ENCODE data around the gene TRDN. TPM values are rescaled to one million over a fixed set of nuclear protein-coding genes. Genes with fewer than 3 reads are reported as not detected.
"Not testable (repeated sequence)": the region's sequence is repeated elsewhere in the genome, so short reads cannot be mapped to it uniquely, and the experiment has no call there.

TRDN gene
- total and polyA plus RNA-seq, 7 donors: under 0.01 to 1.2 TPM; not detected in 5

- intact Hi-C loops (cut with DNase I): no loop called here
- 91 to 93% methylated on average over 2 of the region's 2 CpGs for WGBS, 2 donors
- Histone ChIP-seq H3K9me3 (no peaks in the 10 kb centered on the region), H3K4me3 (no peak overlapping the region), H3K4me1 (no peaks in the 10 kb centered on the region), H3K36me3 (no peaks in the 10 kb centered on the region), H3K27ac (no peak overlapping the region), H3K27me3 (no peaks in the 10 kb centered on the region)
- TF ChIP-seq POLR2AphosphoS5 (IDR thresholded peaks at IDR 0.05) (no peak), CTCF (IDR thresholded peaks at IDR 0.05) (no peak), POLR2A (IDR thresholded peaks at IDR 0.05) (no peak), EP300 (IDR thresholded peaks at IDR 0.05) (no peak)
- no peak for DNase-seq
Measured at GRCh38 chr6:123497025-123497424, 139.7 kb downstream of the TRDN start.

GRCh38 chr6:123489589-123489988 lies 147.2 kb downstream of the TRDN start:
- Histone ChIP-seq H3K27me3 (no peaks in the 10 kb centered on the region), H3K27ac (no peak overlapping the region), H3K9me3 (no peaks in the 10 kb centered on the region), H3K36me3 (no peaks in the 10 kb centered on the region), H3K4me3 (no peak overlapping the region), H3K4me1 (no peaks in the 10 kb centered on the region)
- intact Hi-C loops (cut with DNase I): no loop called here
- 46 to 73% methylated on average over 1 of the region's 1 CpG for WGBS, 2 donors
- no peak for TF ChIP-seq POLR2AphosphoS5 (IDR thresholded peaks at IDR 0.05)
- TF ChIP-seq POLR2A (IDR thresholded peaks at IDR 0.05): no peak
- TF ChIP-seq EP300 (IDR thresholded peaks at IDR 0.05): no peak
- no peak for TF ChIP-seq CTCF (IDR thresholded peaks at IDR 0.05)
- no peak for DNase-seq

GRCh38 chr6:123480986-123481385 lies 155.8 kb downstream of the TRDN start:
- Histone ChIP-seq H3K4me1 (no peaks in the 10 kb centered on the region), H3K36me3 (no peaks in the 10 kb centered on the region), H3K27me3 (no peaks in the 10 kb centered on the region), H3K9me3 (no peaks in the 10 kb centered on the region), H3K27ac (no peak overlapping the region), H3K4me3 (no peak overlapping the region)
- no peak for TF ChIP-seq CTCF (IDR thresholded peaks at IDR 0.05)
- no peak for TF ChIP-seq EP300 (IDR thresholded peaks at IDR 0.05)
- TF ChIP-seq POLR2A (IDR thresholded peaks at IDR 0.05): no peak
- no peak for TF ChIP-seq POLR2AphosphoS5 (IDR thresholded peaks at IDR 0.05)
- DNase-seq: no peak
- 30 to 65% methylated on average over 1 of the region's 1 CpG for WGBS, 2 donors
- intact Hi-C loops (cut with DNase I): no loop called here

- H3K4me1 ChIP-seq; H3K27ac ChIP-seq; intact Hi-C loops (cut with DNase I); H3K27me3 ChIP-seq; H3K9me3 ChIP-seq; H3K36me3 ChIP-seq; H3K4me3 ChIP-seq; DNase-seq: not testable (repeated sequence)
- 87 to 92% methylated on average over 29 of the region's 29 CpGs for WGBS, 2 donors
Measured at GRCh38 chr6:123472025-123472702, 164.6 kb downstream of the TRDN start.

- Histone ChIP-seq H3K27ac (no peak overlapping the region), H3K4me3 (no peak overlapping the region), H3K9me3 (no peaks in the 10 kb centered on the region), H3K27me3 (no peaks in the 10 kb centered on the region), H3K36me3 (no peaks in the 10 kb centered on the region), H3K4me1 (no peaks in the 10 kb centered on the region)
- intact Hi-C loops (cut with DNase I): no loop called here
- no peak for DNase-seq
- TF ChIP-seq POLR2A (IDR thresholded peaks at IDR 0.05) (no peak), POLR2AphosphoS5 (IDR thresholded peaks at IDR 0.05) (no peak), CTCF (IDR thresholded peaks at IDR 0.05) (no peak), EP300 (IDR thresholded peaks at IDR 0.05) (no peak)
- WGBS, 2 donors: 53 to 71% methylated on average over 2 of the region's 2 CpGs
Measured at GRCh38 chr6:123467392-123467791, 169.4 kb downstream of the TRDN start.

Data from sigmoid colon (tissue), 7 donors.